Measurements from ENCODE around the gene MYMK. TPM values are rescaled to one million over a fixed set of nuclear protein-coding genes. Genes with fewer than 3 reads are reported as not detected.

The MYMK gene
- total RNA-seq, 1 donor from 2014 or later, result not detected

DNA sequence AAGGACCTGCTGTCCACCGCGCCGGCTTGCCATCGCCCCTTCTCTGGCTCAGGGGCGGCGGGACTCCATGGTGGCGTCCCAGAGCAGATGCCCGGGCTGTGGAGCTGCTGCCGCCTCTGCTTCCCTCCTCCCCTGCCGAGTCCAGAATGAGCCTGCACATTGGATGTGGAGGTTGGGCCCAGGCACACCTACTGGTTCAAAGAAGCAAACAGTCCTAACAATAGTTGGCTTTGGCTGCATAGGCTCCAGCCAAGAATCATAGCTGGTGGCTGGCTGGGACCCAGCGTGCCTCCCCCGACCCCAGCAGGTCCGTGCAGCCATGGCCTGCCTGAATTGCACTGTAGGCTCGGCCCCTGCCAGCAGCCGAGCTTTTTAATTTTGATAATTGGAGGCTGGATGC is 35.6 kb upstream of the MYMK start:
- DNase-seq (ENCODE audit: missing footprints) (no peak), ATAC-seq (peak; percentile 21)
- intact Hi-C loops (cut with DNase I), result no loop called here

DNA sequence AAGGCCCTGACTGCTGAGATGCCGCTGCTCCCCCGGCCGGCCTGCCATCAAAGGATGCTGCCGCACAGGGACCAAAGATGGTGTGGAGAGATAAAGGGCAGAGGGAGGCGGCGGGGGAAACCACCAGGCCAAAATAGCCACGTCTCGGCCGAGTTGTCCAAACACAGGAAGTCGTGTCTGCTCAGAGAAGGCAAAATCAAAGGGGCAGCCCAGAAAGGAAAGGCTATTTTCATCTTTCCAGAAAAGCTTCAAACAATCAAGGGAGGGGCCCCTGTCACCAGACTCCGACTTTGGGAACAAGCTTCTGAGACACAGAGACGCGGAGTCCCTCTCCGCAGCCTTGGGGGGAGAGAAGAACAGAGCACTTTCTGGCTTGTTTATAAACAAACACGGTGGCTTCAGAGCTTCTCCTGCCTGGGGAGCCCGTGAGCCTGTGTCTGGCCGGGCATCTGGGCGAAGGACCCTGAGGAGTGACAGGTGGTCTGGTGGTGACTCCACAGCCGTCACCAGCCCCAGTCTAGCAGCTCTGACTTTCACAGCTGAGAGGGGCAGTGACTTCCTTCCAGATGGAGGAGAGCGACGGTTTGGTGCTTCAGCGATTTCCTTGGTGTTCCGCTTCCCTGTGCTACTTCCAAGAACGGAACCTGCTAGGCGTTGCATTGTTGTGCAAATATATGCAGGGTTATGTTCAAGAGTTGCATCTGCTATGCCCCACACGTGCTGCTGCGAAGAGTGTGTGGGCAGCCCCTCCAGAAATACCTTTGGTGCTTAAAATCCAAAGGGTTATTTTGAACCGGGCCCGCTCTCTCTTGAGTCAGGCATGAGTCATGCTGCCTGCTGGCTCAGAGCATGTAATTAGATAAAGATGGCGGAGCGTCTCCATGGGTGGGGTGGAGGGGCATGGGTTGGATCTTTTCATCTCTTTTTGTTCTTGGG is 33.7 kb upstream of the MYMK start:
- peak; percentile 37 for ATAC-seq
- intact Hi-C loops (cut with DNase I), result loop anchor here (2.0 kb wide), 1 partner anchor 20 kb away; no protein-coding TSS in a partner anchor
- no peak for DNase-seq (ENCODE audit: missing footprints)

DNA sequence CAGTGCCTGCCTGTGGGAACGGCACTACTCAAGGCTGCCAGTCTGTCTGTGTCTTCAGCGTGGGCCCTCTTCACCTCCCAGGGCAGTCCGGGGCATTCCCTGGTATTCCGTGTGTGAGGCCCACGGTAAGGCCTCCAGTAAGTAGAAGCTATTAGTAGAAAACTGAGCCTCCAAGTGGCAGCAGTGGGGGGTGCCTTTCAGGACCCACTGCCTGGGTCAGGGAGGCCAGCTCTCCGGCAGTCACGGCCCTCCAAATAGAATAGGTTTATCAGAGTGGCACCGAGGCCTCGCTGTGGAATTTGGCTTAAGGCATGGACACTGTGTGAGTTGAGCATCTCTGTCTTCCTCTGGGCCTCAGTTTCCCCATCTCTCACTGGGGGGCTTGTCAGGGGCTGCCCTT is 32.8 kb upstream of the MYMK start:
- ATAC-seq, result no peak
- DNase-seq (ENCODE audit: missing footprints), result no peak
- intact Hi-C loops (cut with DNase I), result no loop called here

DNA sequence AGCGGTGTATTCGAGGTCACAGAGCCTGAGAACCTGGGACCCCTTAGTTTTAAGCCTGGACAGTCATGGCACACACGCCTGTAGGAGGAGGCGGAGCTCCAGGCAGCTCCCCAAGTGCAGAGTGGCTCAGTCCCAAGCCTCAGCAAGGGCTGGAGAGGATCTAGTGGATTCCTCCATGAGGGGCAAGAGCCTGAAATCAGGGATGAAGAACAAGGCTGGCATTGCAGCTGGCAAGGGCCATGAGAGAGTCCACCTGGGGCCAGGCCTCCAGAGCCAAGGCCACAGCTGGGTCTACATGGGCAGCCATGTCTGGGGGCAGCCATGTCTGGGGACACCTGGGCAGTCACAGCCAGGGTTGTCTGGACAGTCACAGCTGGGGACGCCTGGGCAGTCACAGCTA is 31.6 kb upstream of the MYMK start:
- ATAC-seq (no peak), DNase-seq (ENCODE audit: missing footprints) (no peak)
- intact Hi-C loops (cut with DNase I), result loop anchor here (1.0 kb wide), 1 partner anchor 10 kb away; no protein-coding TSS in a partner anchor

DNA sequence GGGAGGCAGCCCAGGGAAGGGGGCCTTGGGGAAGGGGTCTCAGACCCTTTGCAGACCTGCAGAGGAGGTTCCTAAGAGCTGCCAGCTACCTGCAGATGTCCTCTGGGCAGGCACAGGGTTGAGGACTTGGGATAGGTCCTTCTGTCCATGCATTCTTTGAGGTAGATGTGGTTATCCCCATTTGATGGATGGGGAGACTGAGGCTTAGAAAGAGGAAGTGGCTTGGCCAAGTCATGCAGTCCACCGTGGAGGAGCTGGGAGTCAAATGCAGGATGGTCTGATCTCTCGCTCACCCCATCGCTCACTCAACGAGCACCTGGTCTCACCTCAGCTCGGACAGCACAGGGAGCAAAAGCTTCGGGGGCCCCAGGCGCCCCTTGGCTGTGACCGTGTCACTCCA is 30.0 kb upstream of the MYMK start:
- ATAC-seq (no peak), DNase-seq (ENCODE audit: missing footprints) (no peak)
- intact Hi-C loops (cut with DNase I), result no loop called here

DNA sequence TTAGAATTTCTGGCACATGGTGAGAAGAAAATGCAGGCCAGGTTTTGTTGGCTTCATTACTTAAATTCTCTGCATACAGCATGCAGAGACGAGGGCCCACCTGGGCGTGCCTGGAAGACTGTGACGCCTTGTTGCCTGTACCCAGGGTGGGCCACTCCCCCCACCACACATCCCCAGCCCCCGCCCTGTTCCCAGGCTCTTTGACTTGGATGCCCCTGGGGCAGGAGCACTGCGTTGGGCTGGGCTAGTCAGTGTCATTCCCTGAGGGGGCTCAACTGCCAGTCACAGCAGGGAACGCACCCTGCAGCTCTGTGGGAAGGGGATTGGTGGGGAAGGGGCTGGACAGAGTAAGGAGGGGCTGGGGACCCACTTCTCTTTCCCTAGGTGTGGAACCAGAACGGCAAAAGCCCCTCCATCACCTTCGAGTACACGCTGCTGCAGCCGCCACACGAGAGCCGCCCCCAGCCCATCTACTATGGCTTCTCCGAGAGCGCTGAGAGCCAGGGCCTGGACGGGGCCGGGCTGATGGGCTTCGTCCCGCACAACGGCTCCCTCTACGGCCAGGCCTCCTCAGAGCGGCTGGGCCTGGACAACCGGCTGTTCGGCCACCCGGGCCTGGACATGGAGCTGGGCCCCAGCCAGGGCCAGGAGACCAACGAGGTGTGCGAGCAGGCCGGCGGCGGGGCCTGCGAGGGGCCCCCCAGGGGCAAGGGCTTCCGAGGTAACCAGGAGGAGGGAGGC is 29.4 kb upstream of the MYMK start:
- intact Hi-C loops (cut with DNase I), result no loop called here
- ATAC-seq (no peak), DNase-seq (ENCODE audit: missing footprints) (no peak)

DNA sequence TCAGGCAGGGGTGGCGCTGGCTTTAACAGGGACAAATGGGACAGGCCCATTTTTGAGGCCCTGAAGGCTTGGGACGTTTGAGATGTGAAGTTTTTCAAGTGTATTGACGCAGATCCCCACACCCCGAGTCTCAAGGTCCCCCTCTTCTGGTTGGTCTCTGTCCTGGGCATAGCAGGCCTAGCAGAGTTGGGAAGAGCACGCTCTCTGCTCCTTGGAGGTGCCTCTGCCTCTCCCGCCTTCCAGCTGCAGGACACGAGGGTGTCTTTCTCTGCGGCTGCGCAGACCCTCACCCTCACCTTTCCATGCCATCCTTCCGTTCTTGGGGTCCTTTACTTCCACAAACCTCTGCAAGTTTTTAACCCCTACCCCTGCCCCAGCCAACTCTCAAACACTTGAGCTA is 28.4 kb upstream of the MYMK start:
- intact Hi-C loops (cut with DNase I), result no loop called here
- no peak for ATAC-seq
- no peak for DNase-seq (ENCODE audit: missing footprints)

DNA sequence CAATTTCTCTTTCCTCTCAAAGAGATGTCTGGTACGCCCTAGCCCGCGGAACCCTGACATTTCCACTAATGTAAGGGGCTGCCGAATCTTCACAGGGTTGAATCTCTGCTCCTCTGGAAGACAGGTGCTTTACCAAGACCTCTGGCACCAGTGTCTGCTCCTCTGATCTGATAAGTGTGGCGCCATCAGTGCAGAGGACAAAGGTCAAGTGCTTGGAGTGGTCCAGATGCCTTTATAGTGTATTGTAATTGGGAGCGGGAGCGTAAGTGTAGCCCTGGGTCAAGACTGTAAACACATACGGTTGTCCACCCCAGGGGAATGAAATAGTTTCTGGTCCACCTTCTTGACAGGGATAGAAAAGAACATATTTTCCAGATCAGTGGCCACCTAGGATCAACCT is 27.5 kb upstream of the MYMK start:
- intact Hi-C loops (cut with DNase I), result no loop called here

DNA sequence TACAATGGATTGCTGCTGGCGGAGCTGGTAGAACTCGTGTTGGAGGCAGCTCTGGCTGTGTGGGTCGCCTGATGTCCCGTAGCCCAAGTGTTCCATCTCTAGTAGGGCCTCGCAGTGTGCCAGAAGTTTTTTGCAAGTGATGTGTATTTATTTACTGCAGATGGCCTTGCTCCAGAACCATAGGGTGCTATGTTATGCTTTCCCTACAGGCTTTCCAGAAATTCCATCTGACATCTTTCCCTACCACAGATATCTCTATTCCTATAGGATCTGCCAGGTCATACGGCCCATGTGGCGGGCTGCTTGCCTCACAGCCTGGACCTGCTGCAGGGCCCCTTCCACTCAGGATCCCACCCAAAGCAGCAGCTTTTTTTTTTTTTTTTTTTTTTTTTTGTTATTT is 26.7 kb upstream of the MYMK start:
- ATAC-seq (no peak), DNase-seq (ENCODE audit: missing footprints) (no peak)
- intact Hi-C loops (cut with DNase I), result no loop called here

More for the DNA sequence above, 27.5 kb upstream of the MYMK start:
- no peak for DNase-seq (ENCODE audit: missing footprints)
- no peak for ATAC-seq

DNA sequence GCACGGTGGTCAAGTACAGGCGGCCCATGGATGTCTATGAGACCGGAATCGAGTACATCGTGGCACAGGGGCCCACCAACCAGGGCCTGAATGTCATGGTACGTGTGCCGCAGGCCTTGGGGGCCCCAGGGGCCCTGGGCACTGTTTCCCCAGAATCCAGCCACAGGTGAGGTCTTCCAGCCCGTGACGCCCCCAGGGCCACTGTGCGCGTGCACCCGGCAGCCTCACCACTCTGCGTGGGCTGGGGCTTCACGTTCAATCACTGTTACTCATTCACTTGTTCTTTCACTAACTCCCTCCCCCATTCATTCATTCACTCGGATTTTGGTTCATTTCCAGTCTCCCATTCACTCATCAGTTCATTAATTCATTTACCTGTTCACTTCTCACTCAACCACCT is 22.4 kb upstream of the MYMK start:
- intact Hi-C loops (cut with DNase I), result no loop called here
- DNase-seq (ENCODE audit: missing footprints), result no peak
- no peak for ATAC-seq

DNA sequence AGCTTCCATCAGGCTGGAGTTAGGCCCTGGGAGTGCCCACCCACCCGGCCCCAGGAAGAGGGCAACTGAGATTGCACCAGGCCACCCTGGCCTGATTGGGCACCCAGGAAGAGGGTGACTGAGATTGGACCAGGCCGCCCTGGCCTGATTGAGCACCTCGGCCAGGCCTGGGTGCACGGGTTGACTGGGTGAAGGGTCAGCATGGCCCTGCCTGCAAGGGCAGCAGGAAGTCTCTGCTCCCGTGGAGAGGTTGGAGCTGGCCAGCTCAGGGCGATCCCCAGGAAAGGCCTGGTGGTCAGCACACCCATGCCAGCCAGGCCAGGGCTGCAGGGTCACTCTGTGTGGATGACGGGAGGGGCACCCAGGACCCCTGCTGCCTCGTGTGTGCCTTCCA is 21.5 kb upstream of the MYMK start:
- no peak for ATAC-seq
- intact Hi-C loops (cut with DNase I), result loop anchor here (1.0 kb wide), 1 partner anchor 10 kb away; no protein-coding TSS in a partner anchor
- DNase-seq (ENCODE audit: missing footprints), result no peak

DNA sequence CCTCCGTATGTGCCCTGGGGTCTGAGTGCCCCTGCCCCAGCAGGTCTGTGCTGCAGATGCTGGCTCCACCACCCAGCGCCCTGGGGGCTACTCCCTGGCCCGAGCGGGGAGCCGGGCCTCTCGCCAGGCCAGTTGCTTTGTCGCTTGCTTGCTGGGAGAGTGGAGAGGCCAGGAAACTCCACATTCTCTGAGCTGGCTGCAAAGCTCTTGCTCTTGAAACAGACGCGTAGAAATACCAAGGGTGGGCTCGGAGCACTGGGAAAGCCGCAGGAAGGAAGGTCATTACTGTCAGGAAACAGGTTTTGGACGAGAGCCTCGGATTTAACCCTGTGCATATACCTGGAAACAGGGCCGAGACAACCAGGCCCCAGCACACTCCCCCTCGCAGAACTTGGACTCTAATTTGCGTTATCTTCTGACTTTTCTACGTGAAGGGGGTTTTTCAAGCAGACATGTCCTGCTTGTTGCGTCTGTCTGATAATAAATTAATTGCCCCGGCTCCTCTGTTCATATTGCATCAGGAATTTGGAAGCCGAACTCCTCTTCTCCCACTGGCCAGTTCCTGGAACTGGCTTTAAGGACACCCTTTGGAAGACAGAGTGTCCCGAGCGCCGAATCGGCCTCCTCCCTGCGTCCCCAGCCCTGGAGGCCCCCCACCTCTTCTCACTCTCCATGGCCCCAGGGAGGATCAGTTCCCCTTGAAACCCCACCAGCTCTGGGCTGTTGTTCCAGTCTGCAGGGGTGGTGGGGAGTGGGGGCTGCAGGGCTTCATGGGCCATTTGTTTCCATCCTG is 20.9 kb upstream of the MYMK start:
- ATAC-seq (peak; percentile 73), DNase-seq (ENCODE audit: missing footprints) (no peak)
- intact Hi-C loops (cut with DNase I), result loop anchor here (1.0 kb wide), 1 partner anchor 11 kb away; no protein-coding TSS in a partner anchor

DNA sequence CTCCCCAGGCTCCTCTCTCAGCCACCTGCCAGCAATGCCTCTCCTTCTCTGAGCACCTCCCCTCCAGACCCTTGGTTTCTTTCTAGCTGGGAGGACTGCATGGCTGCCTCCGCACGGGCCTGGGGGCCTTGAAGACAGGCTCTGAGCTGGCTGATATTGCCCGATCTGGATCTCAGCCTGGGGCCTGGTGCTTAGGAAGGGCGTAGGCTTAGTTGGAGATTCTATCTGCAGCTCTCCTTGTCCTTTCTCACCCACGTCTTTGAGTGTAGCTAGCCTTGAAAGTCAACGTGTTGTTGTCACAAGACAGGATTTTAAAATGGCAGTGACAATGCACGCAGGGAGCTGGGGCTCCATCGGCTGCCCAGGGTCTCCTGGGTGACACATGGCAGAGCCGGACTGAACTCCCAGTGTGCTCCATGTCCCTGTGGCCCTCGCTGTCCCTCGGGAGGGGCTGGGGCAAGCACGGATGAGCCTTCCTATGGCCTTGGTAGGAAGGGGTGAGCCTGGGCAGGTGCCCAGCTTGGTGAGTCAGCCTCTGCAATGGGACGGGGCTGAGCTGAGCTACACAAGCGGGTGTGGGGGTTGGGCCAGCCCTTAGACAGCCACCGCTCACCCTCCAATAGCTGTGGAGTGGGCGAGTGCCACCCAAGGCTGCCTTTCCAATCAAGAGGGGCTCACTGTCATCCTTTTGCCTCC is 19.2 kb upstream of the MYMK start:
- ATAC-seq (no peak), DNase-seq (ENCODE audit: missing footprints) (no peak)
- intact Hi-C loops (cut with DNase I), result no loop called here

DNA sequence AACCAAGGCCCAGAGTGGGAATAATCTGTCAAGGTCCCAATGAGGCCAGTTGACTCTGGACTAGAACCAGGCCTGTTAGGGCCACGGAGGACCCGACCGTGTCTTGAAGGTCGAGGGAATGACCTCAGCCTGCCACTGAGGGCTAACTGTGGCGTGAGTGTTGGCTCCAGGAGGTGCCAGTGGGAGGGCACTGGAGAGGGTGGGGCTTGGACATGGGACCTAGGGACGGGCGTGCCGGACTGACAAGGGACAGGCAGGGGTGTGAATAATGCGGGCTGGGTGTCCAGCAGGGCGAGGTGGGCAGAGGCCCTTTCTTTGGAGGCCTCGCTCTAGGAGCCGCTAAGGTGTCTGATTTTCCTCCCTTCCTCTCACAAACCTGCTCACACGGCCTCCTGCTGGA is 17.2 kb upstream of the MYMK start:
- intact Hi-C loops (cut with DNase I), result no loop called here
- DNase-seq (ENCODE audit: missing footprints), result no peak
- ATAC-seq, result no peak

DNA sequence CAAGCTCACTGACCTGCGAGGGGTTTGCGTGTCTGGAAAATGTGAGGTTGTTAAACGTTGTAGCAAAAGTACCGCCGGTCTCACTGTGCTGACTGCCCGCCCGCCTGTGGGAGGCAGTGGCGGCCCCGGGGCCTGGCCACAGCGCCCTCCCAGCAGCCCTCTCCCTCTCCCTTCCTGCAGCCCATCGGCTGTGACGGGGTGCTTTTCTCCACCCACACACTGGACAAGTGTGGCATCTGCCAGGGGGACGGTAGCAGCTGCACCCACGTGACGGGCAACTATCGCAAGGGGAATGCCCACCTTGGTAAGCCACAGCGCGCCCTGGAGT is 15.9 kb upstream of the MYMK start:
- DNase-seq (ENCODE audit: missing footprints), result no peak
- no peak for ATAC-seq
- intact Hi-C loops (cut with DNase I), result no loop called here

DNA sequence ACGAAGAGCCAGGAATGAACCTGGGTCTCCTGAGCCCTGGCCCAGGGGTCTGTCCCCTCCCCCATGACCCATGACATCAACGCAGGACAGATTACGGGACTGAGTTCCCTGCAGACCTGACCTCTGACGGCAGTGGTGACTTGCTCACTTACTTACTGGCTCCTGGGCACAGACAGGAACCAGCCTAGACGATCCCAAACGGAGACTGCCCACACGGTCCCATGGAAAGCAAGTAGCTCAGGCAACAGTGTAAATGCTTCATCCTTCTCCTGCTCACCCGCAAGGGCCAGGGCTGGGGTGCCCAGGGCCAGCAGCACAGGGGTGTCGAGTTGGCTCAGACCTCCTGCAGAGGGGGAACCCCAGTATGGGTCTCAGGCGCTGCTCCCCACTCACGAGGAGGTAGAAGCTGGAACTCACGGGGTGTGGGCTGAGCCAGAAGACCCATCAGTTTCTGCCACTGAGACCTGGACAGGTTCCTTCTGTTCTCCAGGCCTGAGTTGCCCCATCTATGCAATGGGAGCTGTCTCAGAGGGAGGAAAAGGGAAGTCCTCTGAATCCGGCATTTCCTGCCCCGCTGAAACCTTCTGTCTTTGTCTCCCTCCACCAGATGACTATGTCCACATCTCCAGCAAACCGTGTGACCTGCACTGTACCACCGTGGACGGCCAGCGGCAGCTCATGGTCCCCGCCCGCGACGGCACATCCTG is 15.4 kb upstream of the MYMK start:
- intact Hi-C loops (cut with DNase I), result loop anchor here (2.0 kb wide), 1 partner anchor 19 kb away; no protein-coding TSS in a partner anchor
- ATAC-seq (no peak), DNase-seq (ENCODE audit: missing footprints) (no peak)

DNA sequence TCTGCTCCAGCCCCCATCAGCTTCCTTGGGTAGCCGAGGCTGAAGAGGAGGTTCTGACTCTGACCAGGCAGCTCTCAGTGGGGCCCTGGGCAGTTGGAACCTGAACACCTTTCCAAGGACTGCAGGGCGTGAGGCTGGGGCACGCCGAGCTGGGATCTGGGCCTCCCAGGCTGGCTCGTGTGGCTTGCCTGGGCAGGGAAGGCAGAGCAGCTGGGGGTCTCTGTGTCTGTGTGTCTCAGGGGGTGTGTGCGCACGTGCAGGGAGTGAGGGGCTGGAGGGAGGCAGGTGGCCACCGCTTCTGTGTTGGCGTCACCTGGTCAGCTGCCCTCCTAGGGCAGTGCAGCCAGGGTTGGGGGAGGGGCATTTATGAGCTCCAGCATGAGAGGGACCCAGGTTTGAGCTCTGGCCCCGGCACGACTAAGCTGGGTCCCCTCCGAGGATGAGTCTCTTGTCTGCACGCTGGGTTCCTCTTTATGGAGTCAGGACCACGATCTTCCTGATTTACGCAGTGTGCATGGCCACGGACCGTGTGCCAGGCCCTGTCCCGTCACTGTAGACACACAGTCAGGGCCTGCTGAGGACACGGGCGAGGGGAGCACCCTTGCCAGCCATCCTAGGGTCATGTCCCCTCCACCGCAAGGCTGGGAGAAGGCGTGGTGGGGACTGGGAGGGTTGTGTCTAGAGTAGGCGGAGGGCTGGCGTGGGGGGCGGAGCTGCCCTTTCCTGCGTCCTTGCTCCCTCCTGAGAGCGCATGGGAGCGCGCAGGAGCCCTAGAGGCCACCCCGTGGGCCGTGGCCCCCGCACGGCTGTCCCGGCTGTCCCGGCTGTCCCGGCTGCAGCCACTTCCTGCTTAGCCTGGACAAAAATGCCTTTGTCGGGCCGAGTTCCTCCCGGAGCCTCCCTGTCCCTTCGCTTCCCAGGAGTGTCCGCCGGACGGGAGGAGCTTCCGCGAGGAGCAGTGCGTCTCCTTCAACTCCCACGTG is 14.4 kb upstream of the MYMK start:
- peak; percentile 81 for DNase-seq (ENCODE audit: missing footprints)
- intact Hi-C loops (cut with DNase I), result loop anchor here (2.0 kb wide), 1 partner anchor 20 kb away; no protein-coding TSS in a partner anchor
- peak; percentile 74 for ATAC-seq
